ENCODE data around the gene RNF144A.

The RNF144A gene

GRCh38 chr2:6951046-6951445 lies 33.8 kb downstream of the RNF144A start:
- DNase-seq: no peak

GRCh38 chr2:6952101-6952500 lies 34.9 kb downstream of the RNF144A start:
- no peak for DNase-seq

DNA sequence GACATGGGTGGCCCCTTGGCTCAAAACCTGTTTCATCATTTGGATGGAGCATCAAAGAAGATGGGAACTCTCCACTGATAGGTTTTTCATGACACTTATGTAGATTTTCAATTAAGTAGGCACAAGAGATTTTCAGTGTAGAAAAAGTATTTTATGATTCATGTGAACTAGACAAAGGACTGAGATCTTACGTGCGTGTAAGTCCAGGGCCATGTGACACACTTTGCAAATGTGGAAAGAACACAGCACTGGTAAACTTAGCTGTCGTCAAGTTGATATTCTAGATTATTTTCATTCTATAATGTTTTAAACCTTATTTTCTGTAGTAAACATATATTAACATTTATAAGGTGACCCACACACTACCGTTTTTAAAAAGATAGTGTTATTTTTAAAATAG lies 37.4 kb downstream of the RNF144A start:
- DNase-seq: no peak

GRCh38 chr2:6955511-6956136 lies 38.4 kb downstream of the RNF144A start:
- DNase-seq: no peak

GRCh38 chr2:6956566-6956965 lies 39.4 kb downstream of the RNF144A start:
- no peak for DNase-seq

- DNase-seq: no peak
Measured at GRCh38 chr2:6957031-6957714, 40.0 kb downstream of the RNF144A start.

GRCh38 chr2:6957910-6958615 lies 40.9 kb downstream of the RNF144A start:
- DNase-seq: no peak

DNA sequence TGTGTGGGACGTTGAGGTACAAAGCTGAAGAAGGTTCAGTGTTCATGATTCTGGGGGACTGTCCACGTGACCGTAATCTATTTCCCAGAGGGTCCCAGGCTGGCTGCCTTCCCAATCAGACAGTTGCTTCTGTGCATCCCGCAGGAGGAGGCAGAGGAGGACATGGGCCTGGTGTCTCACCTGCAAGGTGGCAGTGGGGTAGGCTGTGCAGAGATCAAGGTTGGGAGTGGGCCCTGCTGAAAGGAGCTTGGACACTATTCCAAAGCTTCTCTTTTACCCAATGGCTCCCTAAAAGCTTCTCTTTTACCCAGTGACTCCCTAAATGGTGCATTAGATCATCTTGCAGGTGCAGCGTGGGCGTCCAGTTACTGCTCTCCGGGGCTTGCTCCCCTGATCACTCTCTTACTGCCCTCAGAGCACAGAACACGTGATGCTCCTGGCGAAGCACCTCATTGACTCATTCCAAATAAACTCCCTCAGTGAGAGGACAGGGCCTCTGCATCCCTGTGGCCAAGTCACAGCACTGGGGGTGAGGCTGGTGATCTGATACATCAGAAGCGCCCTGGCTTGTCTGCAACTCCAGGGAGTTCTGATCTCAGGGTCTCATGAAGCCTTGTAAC lies 41.5 kb downstream of the RNF144A start:
- DNase-seq: no peak

- DNase-seq: no peak
Measured at GRCh38 chr2:6959751-6960150, 42.5 kb downstream of the RNF144A start.

GRCh38 chr2:6960659-6961058 lies 43.4 kb downstream of the RNF144A start:
- no peak for DNase-seq

- DNase-seq: no peak
Measured at GRCh38 chr2:6963727-6964126, 46.5 kb downstream of the RNF144A start.

- no peak for DNase-seq
Measured at GRCh38 chr2:6965071-6965795, 48.0 kb downstream of the RNF144A start.

DNA sequence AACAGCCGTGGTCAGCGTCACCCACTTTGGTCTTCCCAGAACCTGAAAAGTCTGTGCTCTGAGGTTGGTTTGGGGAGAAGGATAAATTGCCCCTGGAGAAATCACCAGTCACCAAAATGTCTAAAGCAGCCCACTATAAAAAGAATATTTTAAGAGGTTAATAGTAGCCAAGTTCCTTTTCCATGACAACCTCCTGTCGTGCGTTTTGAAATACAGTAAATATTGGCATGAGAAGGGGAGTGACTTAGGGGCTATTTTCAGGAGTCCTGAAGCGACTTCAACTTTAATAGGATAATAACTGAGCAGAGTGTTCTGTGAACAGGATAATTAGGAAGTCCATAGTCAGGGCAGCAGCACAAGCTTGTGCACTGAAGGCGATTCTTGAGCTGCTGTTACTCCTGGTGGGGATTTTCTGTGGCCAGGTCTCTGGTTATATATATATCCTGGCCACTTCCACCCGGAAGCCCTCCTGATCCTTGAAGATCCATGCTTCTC lies 49.3 kb downstream of the RNF144A start:
- no peak for DNase-seq

DNA sequence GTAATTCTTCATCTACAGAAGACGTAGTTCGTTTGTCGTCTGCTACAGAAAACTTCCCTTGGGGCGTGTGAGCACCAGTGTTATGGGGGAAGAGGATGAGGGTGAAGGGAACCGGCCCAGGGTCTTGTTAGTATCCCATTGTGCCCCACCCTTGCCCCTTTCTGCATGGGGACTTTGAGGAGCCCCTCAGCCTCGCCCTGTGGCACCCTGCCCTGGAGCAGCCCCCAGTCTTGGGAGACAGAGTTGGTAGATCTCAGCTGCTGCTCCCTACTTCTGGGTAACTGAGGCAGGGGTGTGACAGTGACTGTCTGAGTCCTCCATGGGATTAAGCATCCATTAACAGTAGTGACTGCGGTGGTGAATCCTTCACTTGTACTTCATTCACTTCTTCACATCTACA lies 50.1 kb downstream of the RNF144A start:
- no peak for DNase-seq

GRCh38 chr2:6968319-6969100 lies 51.3 kb downstream of the RNF144A start:
- DNase-seq: no peak

GRCh38 chr2:6970551-6970950 lies 53.3 kb downstream of the RNF144A start:
- DNase-seq: no peak

- no peak for DNase-seq
Measured at GRCh38 chr2:6970976-6971480, 53.8 kb downstream of the RNF144A start.

- DNase-seq: no peak
Measured at GRCh38 chr2:6971502-6971901, 54.3 kb downstream of the RNF144A start.

DNA sequence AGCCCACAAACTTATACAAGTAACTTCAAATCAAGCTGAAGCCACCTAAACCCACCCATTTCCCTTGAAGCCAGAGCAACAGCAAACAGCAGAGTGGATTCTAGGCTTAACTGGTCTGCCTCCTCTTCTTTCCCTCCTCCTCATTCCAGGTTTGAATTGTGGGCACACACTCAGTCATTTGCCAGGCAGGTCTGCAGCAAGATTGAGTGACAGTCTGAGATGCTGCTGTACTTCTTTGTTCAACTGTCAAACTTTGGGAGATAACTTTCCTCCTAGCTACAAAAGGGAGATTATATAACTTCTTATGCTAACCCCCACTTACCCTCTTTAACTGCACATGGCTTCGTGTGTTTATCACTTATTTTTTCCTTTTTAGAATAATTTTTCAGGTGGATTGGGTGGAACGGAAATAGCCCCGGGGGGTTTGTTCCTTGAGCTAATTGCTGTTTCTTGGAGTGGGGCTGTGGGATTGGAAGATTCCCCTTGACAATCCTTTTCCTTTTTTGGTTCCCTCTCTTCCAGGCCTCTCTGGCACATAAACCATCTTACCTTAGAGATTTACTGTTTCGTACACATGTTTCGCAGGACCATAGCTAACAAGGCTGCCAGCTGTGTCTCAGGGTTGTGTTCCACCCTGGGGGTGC lies 55.0 kb downstream of the RNF144A start:
- no peak for DNase-seq

GRCh38 chr2:6973895-6974545 lies 56.8 kb downstream of the RNF144A start:
- DNase-seq: no peak

DNA sequence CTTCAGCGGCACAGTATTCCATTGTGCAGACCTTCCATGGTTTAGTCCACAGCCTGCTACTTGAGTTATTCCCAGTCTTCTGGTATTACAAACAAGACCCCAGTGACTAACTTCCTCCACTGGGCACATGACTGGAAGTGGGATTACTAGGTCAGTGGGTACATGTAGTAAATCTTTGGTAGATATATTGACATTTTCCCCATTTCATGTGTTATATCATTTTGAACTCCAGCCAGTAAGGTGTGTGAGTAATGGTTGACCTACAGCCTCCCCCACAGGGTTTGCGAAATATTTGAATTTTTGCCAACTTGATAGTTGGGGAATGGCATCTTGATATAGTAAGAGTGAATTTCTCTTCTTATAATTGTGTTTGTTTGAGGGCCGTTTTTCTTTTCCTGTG lies 58.8 kb downstream of the RNF144A start:
- DNase-seq: no peak

Data from stimulated activated naive CD4-positive, alpha-beta T cell treated with Interleukin-2 at 50 U/mL for 16 hours (primary cell).